GM18505 (cell line): ENCODE data around the gene KRT9.
"Not testable (repeated sequence)": the region's sequence is repeated elsewhere in the genome, so short reads cannot be mapped to it uniquely, and the experiment has no call there.

ENCODE experiments used
- ATAC-seq: cut with Tn5 transposase; IDR thresholded peaks from one replicate; pipeline ENCODE4 v1.9.1; 2021; ENCODE audit not compliant: unreplicated experiment
- POLR2A ChIP-seq: IDR thresholded peaks from 4 replicates; pipeline ENCODE4 v1.6.1; 2011; ENCODE audit warnings: borderline replicate concordance; ENCODE audit not compliant: insufficient read depth, insufficient read length; ENCODE audit errors: extremely low read depth

KRT9 gene

GRCh38 chr17:41592601-41593305, 20.9 kb upstream of the KRT9 start:
- TF ChIP-seq POLR2A: no peak
- no peak for ATAC-seq

GRCh38 chr17:41589301-41589700, 17.4 kb upstream of the KRT9 start:
- no peak for ATAC-seq
- TF ChIP-seq POLR2A: no peak

GRCh38 chr17:41588126-41588810, 16.4 kb upstream of the KRT9 start:
- no peak for ATAC-seq
- TF ChIP-seq POLR2A: no peak

- no peak for TF ChIP-seq POLR2A
- no peak for ATAC-seq
Measured at GRCh38 chr17:41586863-41587495, 15.1 kb upstream of the KRT9 start, which contains the start of gene KRT14. Gene KRT14 (minus strand): TSS chr17:41586895. CDS start chr17:41586834, 61 bp downstream.

- no peak for ATAC-seq
- TF ChIP-seq POLR2A: no peak
Measured at GRCh38 chr17:41585301-41586056, 13.6 kb upstream of the KRT9 start.

- not testable (repeated sequence) for ATAC-seq
Measured at GRCh38 chr17:41584331-41584927, 12.6 kb upstream of the KRT9 start.

- TF ChIP-seq POLR2A: no peak
- no peak for ATAC-seq
Measured at GRCh38 chr17:41583137-41584127, 11.6 kb upstream of the KRT9 start.

- not testable (repeated sequence) for ATAC-seq
Measured at GRCh38 chr17:41582061-41582968, 10.5 kb upstream of the KRT9 start.

GRCh38 chr17:41581366-41582060, 9.7 kb upstream of the KRT9 start:
- no peak for TF ChIP-seq POLR2A
- no peak for ATAC-seq

- TF ChIP-seq POLR2A: no peak
- ATAC-seq: no peak
Measured at GRCh38 chr17:41580687-41581365, 9.0 kb upstream of the KRT9 start.
